Stomach (tissue), 9 donors: ENCODE data around the gene SSH3. TPM values are rescaled to one million over a fixed set of nuclear protein-coding genes. Genes with fewer than 3 reads are reported as not detected.
"Not testable (repeated sequence)": the region's sequence is repeated elsewhere in the genome, so short reads cannot be mapped to it uniquely, and the experiment has no call there.

Experiments used
- DNase-seq, 2 donors: peaks; one replicate each; pipeline versions ENCODE4 v3.0.0 to v3.0.0-alpha.2; 2013 to 2019
- H3K27ac ChIP-seq, 5 donors: fragments of 200-600 bp in 4 of 5; sonication (generic) in 4 of 5; one replicate each; pipeline ENCODE4 v1.5.1; 2013 to 2019; ENCODE audit warnings: mild to moderate bottlenecking in 1 of 5, moderate library complexity in 1 of 5
- H3K27me3 ChIP-seq, 3 donors: fragments of 200-600 bp; sonication (generic); one replicate each; pipeline ENCODE4 v1.5.1; 2017 to 2019; ENCODE audit warnings: mixed run types in 1 of 3
- H3K36me3 ChIP-seq, 4 donors: fragments of 200-600 bp; sonication (generic); 1 replicate in 3 of 4; 2 replicates in 1 of 4; pipeline ENCODE4 v1.5.1; 2016 to 2019
- H3K4me1 ChIP-seq, 4 donors: fragments of 200-600 bp; sonication (generic); one replicate each; pipeline ENCODE4 v1.5.1; 2016 to 2019
- H3K4me3 ChIP-seq, 4 donors: fragments of 200-600 bp; sonication (generic) in 3 of 4; one replicate each; pipeline ENCODE4 v1.5.1; 2016 to 2019; ENCODE audit warnings: mild to moderate bottlenecking in 1 of 4
- H3K9me3 ChIP-seq, 4 donors: fragments of 200-600 bp; sonication (generic); one replicate each; pipeline ENCODE4 v1.5.1; 2016 to 2019
- EP300 ChIP-seq: sonication (generic); formaldehyde crosslinking; IDR thresholded peaks from one replicate; pipeline ENCODE4 v1.6.1; 2017; ENCODE audit warnings: antibody characterized with exemption
- POLR2A ChIP-seq, 4 donors: fragments of 450-650 bp; IDR thresholded peaks; one replicate each; pipeline ENCODE4 v1.6.1; 2016; ENCODE audit warnings: antibody characterized with exemption in 4 of 4, control low read depth in 2 of 4, mild to moderate bottlenecking in 1 of 4, moderate library complexity in 1 of 4
- POLR2AphosphoS5 ChIP-seq, 3 donors: sonication (generic); formaldehyde crosslinking; IDR thresholded peaks; one replicate each; pipeline ENCODE4 v1.6.1; 2016; ENCODE audit warnings: antibody characterized with exemption in 3 of 3
- WGBS, 5 donors: extraction: QIAGEN DNeasy Blood & Tissue Kit in 3 of 5; methylation state at CpG; one replicate each; pipeline versions ENCODE4 v1.1.5 to v1.1.7; 2013 to 2018; 5-methylcytosine and 5-hydroxymethylcytosine counted together
- intact Hi-C: fragments of 100-400 bp; cut with DNase I; formaldehyde crosslinking; loops from one replicate; pipeline ENCODE4 v1.15.1; 2023; ENCODE audit warnings: low total_unique reads
- polyA plus RNA-seq, 3 donors: library from polyadenylated mRNA; stranded (reverse); fragments of 200-250 nt; gene quantifications; one replicate each; pipeline ENCODE4 v1.2.3, GENCODE V29; 2013
- total RNA-seq, 5 donors: library from RNA; depleted of rRNA; stranded (reverse); fragments of >200 nt; gene quantifications; one replicate each; pipeline versions ENCODE4 v1.1.0 to v1.2.3, GENCODE V29; 2014 to 2016
- TF ChIP-seq, protein P1 (sequence below), 7 experiments: fragments of 450-650 bp in 4 of 7; fragments of 200-600 bp in 3 of 7; sonication (generic) in 3 of 7; IDR thresholded peaks; one replicate each; pipeline ENCODE4 v1.5.1; 2016 to 2019; ENCODE audit warnings: antibody characterized with exemption in 7 of 7, control low read depth in 2 of 7, mild to moderate bottlenecking in 1 of 7
- donor health status: healthy with polysubstance abuse.
- donor health status: Bipolar disorder and iron deficiency.
- donor health status: healthy.

The SSH3 gene
- total and polyA plus RNA-seq, 8 donors = 18.8 to 217 (median 34.9) TPM

DNA sequence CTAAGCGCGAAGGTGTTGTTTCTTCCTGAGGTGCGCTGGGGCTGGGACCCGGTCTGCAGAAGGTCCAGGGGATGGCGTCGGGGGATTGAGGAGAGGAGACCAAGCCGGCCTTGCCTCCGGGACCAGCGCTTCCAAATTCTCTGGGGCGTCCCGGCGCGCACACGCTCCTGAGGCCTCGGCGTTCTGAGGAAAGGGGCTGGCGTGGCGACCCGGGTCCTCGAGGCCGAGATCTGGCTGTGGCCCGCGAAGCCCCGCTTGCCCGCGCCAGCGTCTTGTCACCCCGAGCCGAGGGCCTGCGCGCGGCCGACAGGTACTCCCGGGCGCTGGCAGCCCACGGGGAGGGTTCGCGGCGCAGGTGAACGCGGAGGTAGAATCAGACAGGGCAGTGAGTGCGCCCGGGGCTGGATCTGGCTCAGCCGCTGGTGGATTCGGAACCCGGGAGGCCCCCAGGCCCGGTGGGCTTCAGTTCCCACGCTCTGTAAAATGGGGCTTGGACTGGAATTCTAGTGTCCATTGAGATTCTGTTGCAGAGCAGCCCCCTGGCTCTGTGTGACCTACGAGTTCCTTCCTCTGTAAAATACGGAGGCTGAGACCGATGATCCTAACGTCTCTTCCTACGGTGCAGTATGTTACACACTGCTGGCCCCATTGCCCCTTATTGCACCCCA, 14.7 kb downstream of the SSH3 start:
- H3K36me3 ChIP-seq = peaks cover 0 to 10% (median 0%) of the 10 kb centered on the region in 4 donors
- H3K27ac ChIP-seq = peak overlapping the region; percentile 90 to 99 (median 92)
- no peaks in the 10 kb centered on the region for H3K9me3 ChIP-seq
- H3K27me3 ChIP-seq = no peaks in the 10 kb centered on the region
- 0 to 2% (median 1%) methylated on average over 20 to 53 of the region's 53 CpGs for WGBS, 5 donors
- intact Hi-C loops = no loop called here
- H3K4me3 ChIP-seq = peak overlapping the region; percentile 83 to 97 (median 91)
- peaks cover 13 to 48% (median 37%) of the 10 kb centered on the region in 4 donors for H3K4me1 ChIP-seq
- TF ChIP-seq POLR2AphosphoS5 (IDR thresholded peaks at IDR 0.05) (no peak), POLR2A (IDR thresholded peaks at IDR 0.05) (no peak), EP300 (no peak)
- TF ChIP-seq, protein P1, sequence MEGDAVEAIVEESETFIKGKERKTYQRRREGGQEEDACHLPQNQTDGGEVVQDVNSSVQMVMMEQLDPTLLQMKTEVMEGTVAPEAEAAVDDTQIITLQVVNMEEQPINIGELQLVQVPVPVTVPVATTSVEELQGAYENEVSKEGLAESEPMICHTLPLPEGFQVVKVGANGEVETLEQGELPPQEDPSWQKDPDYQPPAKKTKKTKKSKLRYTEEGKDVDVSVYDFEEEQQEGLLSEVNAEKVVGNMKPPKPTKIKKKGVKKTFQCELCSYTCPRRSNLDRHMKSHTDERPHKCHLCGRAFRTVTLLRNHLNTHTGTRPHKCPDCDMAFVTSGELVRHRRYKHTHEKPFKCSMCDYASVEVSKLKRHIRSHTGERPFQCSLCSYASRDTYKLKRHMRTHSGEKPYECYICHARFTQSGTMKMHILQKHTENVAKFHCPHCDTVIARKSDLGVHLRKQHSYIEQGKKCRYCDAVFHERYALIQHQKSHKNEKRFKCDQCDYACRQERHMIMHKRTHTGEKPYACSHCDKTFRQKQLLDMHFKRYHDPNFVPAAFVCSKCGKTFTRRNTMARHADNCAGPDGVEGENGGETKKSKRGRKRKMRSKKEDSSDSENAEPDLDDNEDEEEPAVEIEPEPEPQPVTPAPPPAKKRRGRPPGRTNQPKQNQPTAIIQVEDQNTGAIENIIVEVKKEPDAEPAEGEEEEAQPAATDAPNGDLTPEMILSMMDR (IDR thresholded peaks at IDR 0.05) = no peak
- peak in 1 of 2 donors; percentile 54 for DNase-seq

DNA sequence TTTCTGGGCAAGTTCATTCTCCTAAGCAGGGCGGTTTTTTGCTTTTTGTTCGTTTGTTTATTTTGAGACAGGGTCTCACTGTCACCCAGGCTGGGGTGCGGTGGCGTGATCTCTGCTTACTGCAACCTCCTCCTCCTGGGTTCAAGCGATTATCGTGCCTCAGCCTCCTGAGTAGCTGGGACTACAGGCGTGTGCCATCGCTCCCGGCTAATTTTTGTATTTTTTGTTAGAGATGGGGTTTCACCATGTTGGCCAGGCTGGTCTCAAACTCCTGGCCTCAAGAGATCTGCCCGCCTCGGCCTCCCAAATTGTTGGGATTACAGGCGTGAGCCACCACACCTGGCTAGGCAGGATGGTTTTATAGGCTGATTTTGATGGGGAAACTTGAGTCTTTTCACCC, 15.5 kb downstream of the SSH3 start:
- intact Hi-C loops, H3K27ac ChIP-seq, DNase-seq, H3K27me3 ChIP-seq, H3K36me3 ChIP-seq, H3K9me3 ChIP-seq: not testable (repeated sequence)
- Histone ChIP-seq H3K4me1 (peaks cover 11 to 41% (median 31%) of the 10 kb centered on the region in 4 donors), H3K4me3 (peak overlapping the region in 3 of 4 donors; percentile 89 to 97 (median 93))
- 87 to 91% (median 89%) methylated on average over 12 of the region's 12 CpGs for WGBS, 5 donors

DNA sequence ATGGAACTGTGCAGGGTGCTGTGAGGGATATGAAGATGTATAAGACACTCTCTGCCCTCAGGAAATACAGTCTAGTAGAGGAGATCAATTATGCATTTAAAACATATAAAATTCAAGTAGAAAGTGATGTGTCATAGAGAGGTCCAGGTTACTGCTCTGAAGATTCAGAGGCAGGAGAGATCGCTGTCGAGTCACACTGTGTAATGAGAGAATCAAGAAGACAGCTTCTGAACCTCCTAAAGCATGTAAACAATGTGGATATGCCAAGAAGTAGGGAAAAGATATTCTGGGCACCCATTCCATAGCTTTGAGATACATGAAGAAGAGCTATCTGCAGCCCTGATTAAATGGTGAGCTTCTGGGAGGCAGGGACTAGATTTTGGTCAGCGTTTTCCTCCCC, 16.7 kb downstream of the SSH3 start:
- no peak for DNase-seq
- H3K27me3 ChIP-seq = no peaks in the 10 kb centered on the region
- 69 to 84% (median 80%) methylated on average over 3 of the region's 3 CpGs for WGBS, 5 donors

DNA sequence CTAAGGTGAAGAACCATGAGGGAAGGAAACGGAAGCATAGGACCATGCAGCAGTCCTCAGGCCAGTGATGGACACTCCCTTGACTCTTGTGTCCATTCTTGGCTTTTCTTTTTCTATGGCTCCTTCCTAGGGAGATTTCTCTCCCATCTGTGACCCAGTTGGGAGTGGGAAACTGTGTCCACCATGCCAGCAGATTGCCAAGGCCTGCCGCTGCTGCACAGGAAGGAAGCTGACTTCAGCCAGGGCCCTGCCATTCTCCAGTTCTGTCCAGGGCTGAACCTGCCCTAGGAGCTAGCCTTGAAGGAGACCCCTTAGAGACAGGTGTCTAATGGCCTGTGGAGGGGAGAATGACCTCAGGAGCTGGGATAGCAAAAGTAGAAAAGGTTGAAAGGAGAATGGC, 17.4 kb downstream of the SSH3 start:
- Histone ChIP-seq H3K36me3 (peaks cover 0 to 13% (median 3%) of the 10 kb centered on the region in 4 donors), H3K4me1 (peaks cover 11 to 41% (median 28%) of the 10 kb centered on the region in 4 donors), H3K4me3 (no peak overlapping the region), H3K9me3 (no peaks in the 10 kb centered on the region), H3K27ac (no peak overlapping the region), H3K27me3 (no peaks in the 10 kb centered on the region)
- intact Hi-C loops = no loop called here
- TF ChIP-seq POLR2A (IDR thresholded peaks at IDR 0.05) (no peak), POLR2AphosphoS5 (IDR thresholded peaks at IDR 0.05) (no peak), EP300 (no peak)
- TF ChIP-seq, protein P1 (IDR thresholded peaks at IDR 0.05) = no peak
- WGBS, 5 donors = 88 to 97% (median 95%) methylated on average over 2 of the region's 2 CpGs
- DNase-seq = no peak

More for the DNA sequence above, 16.7 kb downstream of the SSH3 start:
- intact Hi-C loops = no loop called here
- Histone ChIP-seq H3K9me3 (no peaks in the 10 kb centered on the region), H3K36me3 (peaks cover 0 to 10% (median 3%) of the 10 kb centered on the region in 4 donors), H3K27ac (no peak overlapping the region), H3K4me1 (peaks cover 11 to 41% (median 28%) of the 10 kb centered on the region in 4 donors), H3K4me3 (no peak overlapping the region)
- TF ChIP-seq, protein P1 (IDR thresholded peaks at IDR 0.05) = no peak
- no peak for TF ChIP-seq POLR2AphosphoS5 (IDR thresholded peaks at IDR 0.05)
- no peak for TF ChIP-seq POLR2A (IDR thresholded peaks at IDR 0.05)

DNA sequence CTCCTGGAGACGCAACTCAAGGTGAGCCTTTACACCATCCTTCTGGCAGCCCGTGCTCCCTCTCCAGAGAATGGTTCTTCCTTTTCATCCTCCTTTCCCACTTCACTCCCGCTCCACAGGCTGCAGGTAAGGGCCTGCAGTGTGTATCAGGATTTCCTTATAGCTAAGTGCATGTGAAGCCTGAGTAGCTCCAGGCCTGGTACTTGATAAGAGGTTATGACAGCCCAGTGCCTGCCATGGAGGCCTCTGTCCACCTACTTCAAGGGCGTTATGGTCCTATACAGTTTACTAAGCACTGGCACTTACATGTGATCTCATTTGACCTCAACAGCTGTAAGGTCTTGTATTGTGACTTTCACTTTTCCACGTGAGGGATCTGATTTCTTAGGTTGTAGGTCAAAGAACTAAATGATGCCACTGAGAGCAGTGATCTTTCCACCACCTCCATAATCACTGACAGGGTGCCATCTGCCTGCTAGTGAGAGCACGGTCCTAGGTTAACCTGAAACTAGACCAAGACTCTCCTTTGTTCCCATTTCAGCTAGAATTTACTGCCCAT, 18.1 kb downstream of the SSH3 start:
- no peak overlapping the region for H3K27ac ChIP-seq

More for the DNA sequence above, 18.1 kb downstream of the SSH3 start:
- Histone ChIP-seq H3K36me3 (peaks cover 0 to 15% (median 3%) of the 10 kb centered on the region in 4 donors), H3K9me3 (no peaks in the 10 kb centered on the region), H3K27me3 (no peaks in the 10 kb centered on the region), H3K4me1 (peaks cover 11 to 38% (median 26%) of the 10 kb centered on the region in 4 donors), H3K4me3 (no peak overlapping the region)
- 73 to 77% (median 74%) methylated on average over 6 of the region's 6 CpGs for WGBS, 5 donors
- no peak for DNase-seq
- no peak for TF ChIP-seq POLR2AphosphoS5 (IDR thresholded peaks at IDR 0.05)
- TF ChIP-seq, protein P1 (IDR thresholded peaks at IDR 0.05) = no peak
- TF ChIP-seq POLR2A (IDR thresholded peaks at IDR 0.05) = no peak
- TF ChIP-seq EP300 = no peak
- intact Hi-C loops = no loop called here
